Activated gamma-delta T cell treated with anti-CD3 and anti-CD28 coated beads, Interleukin-2, amount 50 U/mL, for 16 hours (primary cell): ENCODE measurements around the gene MAP2K2.

Experiments used
- DNase-seq: peaks from one replicate; pipeline ENCODE4 v3.0.0-alpha.2; 2020; ENCODE audit warnings: low read depth

MAP2K2 gene

DNA sequence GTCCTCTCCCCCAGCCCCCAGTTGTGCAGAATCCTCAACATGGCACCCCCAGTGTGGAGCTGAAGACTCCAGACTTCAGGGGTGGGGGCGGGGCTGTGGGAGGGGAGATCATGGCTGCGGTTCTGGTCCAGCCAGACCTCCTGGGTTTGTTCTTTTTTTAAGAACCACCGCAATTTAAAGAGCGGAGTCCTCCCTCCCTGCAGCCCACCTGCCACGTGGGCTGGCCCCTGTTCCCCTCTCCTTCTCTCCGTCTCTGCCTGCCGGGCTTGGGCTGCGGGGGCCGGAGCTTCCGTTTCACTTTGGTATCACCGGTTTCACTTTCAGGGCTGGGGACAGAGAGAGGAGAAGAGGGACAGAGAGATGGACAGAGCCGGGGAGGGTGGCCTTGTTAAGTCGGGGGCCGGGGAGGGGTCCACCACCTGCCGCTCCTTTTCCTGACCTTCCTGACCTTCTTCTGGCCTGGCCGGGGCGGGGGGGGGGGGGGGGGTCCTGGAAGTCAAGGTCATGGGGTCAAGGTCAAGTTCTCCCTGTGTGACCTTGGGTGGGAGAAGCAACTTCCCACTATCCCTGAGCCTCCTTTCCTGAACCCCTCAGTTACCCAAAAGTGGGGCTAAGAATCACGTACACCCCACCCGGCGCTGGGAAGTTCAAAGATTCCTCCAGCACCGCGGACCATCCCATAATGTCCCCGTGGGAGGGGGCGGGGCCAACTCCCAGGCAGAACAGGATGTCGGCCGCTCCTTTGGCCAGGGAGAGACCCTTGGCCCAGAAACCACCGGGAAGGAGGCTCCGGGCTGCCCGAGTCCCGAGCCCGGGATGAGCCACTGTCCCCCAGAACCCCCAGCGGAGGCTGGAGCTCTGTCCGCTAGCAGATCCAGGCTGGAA lies 45.9 kb downstream of the MAP2K2 start:
- no peak for DNase-seq

DNA sequence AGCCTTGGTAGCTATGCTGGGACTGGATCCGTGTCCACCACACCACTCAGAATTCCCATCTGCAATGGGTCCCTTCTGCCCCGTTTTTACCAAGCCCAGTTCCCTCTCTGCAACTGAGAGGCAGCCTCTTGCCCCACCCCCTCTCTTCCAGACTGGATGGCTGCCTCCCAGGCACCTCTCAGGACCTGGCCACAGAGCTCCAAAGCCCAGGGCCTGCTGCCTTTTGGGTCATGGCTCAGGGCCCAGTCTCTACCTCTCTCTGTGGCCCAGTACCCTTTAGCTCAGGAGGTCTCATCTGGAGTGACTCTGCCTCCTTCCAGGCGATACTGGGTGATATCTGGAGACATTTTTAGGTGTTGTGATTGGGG lies 46.9 kb downstream of the MAP2K2 start:
- DNase-seq: no peak

DNA sequence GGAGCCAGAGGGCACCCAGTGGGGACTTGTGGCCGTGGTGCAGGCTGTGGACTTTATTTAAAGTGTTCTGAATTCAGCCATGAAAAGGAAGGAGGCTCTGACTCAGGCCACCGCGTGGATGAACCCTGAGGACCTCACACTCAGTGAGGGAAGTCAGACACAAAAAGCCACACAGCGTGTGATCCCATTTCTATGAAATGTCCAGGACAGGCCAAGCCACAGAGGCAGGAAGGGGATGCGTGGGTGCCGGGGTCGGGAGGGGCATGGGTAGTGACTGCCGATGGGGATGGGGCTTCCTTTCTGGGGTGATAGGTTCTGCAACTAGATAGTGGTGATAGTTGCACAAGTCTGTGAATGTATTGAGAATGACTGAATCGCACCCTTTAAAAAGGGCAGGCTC lies 48.5 kb downstream of the MAP2K2 start:
- DNase-seq: no peak

DNA sequence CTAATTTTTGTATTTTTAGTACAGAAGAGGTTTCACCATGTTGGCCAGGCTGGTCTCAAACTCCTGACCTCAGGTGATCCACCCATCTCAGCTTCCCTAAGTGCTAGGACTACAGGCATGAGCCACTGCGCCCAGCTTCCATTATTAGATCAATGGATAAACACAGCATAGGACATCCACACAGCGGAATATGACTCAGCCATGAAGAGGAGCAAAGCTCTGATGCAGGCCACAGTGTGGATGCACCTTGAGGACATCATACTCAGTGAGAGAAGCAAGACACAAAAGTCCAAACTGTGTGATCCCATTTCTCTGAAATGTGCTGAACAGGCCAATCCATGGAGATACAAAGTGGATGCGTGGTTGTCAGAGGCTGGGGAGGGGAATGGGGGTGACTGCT lies 52.3 kb downstream of the MAP2K2 start:
- no peak for DNase-seq

DNA sequence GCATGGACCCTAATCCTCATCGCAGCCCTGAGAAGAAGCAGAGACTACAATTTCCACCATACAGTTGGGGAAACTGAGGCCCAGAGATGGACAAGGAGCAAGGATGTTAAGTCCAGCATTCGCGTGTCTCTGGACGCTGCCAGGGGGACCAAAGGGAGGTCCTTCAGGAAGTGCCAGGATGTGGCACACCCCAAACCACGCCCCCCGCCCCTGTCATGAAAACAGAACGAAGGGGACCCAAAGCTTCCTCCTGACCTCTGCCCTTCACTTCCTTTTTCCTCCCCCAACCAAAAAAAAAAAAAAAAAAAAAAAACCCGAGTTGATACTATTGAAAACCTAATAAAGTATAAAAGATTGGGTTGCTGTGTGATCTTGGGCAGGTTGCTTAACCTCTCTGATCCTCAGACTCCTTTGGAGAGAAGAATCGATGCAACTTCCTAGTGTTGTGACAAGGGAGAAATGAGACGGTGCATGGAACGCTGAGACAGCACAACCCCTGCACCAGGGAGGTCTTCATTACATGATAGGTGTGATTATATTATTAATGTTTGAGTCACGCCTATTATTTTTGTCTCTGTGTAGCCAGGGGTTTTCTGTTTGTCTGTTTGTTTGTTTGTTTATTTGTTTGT lies 54.5 kb downstream of the MAP2K2 start:
- DNase-seq: no peak

DNA sequence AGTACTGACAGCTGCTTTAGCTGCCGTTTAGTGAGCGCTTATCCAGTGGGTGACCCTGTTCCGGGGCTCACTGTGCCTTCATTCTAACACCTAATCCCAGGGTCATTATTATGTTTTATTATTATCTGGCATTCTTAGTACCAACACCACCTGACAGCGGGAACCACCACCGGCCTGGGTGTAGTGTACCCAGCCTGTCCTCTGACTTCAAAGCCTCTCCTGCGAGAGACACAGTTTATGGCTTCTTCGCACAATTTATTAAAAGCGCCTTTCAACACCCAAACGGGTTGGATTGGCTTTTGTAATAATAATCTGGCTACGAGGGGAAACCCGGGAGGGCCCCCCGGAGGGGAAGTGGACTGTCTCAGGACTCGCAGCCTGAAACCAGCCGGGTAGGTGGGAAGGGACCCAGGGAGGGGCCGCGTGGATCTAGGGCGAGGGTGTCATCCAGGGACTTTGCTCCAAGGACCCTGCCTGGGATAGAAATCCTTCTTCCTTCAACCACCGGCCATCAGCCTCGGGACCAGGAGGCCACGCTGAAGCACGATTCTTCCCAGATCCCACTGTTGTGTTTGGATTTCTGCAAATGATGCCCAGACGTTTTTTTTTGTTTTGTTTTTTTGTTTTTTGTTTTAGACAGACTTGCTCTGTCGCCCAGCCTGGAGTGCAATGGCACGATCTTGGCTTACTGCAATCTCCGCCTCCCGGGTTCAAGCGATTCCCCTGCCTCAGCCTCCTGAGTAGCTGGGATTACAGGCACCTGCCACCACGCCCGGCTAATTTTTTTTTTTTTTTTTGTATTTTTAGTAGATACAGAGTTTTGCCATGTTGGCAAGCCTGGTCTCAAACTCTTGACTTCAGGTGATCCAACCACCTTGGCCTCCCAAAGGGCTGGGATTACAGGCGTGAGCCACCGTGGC lies 55.6 kb downstream of the MAP2K2 start:
- no peak for DNase-seq

DNA sequence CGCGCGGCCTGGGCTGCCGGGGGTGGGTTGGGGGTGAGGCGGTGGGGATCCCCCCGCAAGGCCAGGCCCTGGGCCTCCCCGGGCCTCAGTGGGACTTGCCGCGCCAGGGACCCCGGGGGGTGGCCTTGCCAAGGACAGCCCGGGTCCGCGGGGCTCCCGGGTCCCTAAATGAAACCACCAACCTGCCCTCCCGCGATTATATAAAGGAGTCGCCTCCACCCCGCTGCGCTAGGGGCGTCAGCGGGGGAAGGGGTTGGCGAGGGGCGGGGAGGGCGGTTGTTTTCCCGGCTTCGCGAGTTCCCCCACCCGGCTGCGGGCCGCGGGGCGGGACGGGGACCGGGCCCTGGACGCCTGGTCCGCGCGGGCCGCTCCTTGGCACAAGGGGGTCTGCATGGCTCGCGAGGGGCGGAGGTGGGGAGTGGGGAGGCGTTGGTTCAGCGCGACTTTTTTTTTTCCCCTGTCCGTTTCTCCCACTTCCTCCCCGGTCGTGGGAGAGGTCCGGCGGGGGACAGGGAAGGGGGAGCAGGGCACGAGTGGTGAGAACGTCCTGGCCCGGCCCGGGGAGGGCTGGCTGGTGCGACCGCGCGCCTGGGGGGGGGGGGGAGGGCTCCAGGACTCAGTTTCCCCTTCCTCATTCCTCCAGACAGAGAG lies 56.4 kb downstream of the MAP2K2 start:
- DNase-seq: no peak

DNA sequence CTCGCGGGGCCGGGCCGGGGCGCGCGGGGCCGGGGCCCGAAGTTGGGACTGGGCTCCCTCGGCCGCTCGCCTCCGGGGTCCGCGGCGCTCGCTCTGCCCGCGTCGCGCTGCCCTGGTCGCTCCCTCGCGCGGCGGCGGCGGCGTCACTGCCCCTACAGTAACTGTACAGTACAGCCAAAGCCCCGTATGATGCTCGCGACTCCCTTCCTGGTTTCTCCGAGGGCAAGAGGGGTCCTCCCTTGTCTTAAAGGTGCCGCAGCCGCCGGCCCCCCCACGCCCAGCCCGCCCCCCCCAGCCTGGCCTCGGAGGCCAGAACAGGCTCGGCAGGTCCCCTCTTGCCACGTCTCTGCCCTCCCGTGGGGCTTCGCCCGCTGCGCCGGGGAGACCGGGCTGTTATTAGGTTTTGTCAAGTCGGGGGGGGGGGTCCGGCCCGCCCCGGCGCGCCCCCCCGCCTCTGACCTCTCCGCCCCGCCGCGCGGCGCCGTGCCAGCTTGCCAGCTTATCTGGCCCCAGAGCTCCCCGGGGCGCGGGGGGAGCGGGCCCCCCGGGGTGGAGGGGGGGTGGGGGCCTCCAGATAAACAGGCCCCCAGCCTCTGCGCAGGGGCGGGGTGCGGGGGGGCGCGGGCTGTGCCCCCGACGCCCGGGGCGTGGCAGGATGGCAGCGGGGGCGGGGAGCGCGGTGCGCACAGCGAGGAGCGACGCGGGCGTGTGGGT lies 57.1 kb downstream of the MAP2K2 start, which contains the start of gene ZBTB7A:
TSS of gene ZBTB7A (minus strand) at position 218 of the 714 bp plus-strand sequence. CDS start 11,667 bp downstream, outside the sequence.
- peak; percentile 66 for DNase-seq

DNA sequence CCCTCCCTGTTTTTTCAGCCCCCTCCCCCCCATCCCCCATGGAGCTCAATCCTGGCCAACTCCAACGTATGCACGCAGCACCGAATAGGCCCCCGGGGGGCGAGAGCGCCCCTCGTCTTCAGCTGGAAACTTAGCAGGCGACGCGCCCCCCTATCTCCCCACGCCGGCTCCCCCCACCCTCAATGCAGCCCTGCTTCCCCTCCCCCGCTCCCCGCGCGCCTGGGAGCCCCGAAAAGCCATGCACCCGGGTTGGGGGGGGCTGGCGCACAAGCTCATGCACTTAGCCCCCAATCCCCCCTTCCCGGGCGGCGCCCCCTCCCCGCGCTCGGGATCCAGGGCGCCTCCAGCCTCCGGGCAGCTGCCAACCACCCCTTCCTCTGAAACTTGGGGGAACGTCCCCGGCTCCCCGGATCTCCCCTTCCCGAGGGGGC lies 57.7 kb downstream of the MAP2K2 start:
- no peak for DNase-seq

DNA sequence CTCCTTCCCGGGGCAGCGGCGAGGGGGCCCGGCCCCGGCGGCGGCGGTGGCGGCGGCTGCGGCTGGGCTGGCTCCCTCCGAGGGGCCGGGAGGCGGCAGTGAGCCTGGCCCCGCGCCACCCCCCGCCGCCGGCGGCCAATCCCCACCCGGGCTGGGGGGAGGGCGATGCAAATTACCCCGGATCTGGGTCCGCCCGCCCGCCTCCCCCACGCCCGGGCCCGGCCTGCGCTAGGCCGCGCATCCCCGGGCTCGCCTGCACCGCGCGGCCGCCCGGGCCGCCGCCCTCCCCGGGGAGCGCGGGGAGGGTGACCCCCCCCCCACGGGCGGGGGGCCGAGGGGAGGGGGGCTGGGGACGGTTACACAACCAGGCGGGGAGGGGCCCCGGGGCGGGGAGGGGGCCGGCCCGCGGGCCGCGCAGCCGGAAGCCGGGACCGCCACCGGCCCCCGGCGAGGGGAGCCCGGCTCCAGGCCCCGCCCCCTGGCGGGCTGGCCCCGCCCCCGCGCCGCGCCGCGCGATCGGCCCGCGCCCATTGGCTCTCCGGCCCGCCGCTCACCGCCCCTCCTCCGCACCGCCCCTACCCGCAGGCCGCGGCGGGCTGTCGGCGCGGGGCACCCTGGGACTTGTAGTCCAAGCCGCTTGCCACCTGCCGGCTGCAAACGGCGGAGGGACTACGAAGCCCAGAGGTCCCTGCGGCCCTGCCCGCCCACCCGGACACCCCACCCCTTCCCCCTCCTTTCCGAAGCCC lies 58.3 kb downstream of the MAP2K2 start:
- peak; percentile 94 for DNase-seq

DNA sequence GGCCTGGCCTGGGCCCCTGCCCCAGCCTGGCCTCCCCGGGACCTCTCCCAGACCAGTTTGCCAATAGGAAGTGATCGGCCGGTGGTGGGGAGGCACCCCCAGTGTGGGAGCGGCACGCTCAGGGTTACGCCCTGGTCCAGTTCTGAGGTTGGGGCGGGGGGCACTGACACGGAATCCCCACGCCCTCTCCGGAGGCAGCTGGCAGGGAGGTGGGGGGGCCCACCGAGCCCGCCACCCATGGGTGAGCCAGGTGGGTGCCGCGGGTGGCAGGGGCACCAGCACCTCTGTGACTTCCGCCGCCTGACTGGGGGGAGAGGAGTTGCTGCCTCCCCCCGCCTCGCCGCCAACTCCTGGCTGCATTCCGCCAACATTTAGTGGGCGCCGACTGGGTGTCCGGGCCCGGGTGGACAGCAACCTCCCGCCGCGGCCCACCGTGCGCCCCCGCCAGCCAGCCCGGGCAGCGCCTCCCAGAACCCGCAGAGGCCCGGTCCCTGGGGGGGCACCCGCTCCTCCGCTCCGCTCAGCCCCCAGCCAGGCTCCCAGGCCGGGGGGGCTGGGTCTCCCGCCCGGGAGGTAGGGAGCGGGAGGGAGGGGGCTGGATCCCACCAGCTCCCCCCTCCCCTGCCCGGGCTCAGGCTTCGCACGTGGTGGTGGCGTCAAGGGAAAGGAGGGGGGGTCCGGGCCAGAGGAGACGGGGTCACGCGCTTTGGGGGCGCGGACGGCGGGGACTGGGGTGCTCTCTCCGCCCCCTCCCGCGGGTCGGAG lies 59.2 kb downstream of the MAP2K2 start:
- no peak for DNase-seq

DNA sequence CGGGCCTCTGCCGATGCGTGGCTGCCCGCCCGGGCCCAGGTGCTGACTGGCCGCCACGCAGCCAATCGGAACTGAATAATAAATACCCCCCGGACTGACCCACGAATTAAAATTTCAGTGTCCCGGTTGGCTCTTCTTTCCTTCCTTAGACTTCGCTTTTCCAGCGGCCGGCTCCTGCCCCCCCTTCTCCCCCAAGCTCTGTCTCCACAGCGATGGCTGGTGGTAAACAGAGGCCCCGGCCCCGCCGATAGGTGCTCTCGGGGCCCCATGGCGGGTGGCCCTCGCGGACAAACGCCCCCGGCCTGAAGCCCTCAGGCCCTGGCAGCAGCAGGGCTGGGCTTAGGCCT lies 59.8 kb downstream of the MAP2K2 start:
- DNase-seq: no peak

DNA sequence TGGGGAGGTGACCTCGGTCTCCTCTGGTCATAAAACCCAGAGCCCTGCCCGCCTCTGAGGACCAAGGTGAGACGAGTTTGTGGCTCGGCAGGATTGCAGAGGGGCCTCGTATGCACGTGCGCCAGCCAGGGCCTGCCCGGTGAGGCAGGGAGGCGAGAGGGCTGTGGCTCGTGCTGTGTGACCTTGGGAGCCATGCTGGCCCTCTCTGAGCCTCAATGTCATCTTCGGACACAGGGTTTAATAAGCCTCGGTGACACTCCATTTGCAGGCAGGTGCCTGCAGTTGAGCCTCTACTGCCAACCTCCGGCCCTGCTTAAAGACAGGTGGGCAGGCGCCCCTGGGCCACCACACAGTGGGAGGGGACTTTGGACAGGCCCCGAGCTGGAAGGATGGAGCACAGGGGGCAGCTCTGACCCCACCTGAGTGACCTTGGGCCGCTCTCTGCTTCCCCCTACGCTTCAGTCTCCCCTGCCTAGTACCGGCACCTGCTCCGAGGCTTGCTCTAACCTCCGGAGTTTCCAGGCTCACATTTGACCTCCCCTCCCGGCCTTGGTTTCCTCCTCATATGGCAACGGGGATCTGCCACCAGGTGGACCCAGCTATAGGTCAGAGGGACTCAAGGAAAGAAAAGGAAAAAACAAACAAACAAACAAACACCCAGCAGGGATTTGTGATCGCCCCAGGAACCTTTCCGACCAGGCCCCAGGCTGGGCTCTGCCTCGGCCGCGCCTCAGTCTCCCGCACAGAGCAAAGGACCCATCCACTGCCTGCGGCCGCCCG lies 60.4 kb downstream of the MAP2K2 start:
- DNase-seq: no peak

DNA sequence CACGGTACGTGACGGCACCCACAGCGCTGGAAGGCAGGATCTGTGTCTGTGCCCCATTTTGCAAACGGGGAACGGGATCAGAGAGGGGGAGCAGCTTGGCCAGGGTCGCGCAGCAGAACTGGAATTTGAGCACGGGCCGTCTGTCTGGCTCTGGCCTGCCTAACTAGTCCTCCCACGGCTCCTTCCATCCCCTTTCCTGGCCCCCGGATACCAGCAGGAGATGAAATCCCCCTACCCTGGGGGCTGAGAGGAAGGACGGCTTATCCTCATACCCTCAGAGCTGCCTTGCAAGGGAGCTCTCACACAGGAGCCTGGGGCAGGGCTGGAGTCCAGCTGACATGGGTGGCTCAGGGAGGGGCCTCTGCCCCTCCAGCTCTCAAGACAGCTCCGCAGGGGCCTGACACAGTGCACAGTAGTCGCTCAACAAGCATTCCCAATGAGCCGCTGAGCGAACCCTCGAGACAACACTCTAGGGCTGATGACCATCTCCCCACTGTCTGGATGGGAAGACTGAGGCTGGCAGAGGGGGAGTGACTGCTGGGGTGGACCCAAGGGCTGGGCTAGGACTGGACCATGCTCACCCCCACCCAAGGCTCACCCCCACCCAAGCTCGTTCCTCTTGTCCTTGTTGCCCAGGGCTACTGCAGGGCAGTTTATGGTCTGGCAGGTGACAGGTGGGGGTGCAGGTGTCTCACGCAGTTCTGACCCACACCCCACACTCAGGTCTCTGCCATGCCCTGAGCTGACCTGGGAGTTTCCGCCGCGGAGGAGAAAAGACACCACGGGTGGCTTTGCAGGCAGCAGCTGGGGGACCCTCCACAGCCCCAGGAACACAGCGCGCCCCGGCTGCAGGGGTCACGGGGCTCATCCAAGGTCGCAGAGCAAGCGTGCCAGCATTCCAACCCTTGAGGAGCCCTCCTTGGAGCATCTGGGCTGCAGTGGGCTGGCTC lies 61.2 kb downstream of the MAP2K2 start:
- DNase-seq: no peak

DNA sequence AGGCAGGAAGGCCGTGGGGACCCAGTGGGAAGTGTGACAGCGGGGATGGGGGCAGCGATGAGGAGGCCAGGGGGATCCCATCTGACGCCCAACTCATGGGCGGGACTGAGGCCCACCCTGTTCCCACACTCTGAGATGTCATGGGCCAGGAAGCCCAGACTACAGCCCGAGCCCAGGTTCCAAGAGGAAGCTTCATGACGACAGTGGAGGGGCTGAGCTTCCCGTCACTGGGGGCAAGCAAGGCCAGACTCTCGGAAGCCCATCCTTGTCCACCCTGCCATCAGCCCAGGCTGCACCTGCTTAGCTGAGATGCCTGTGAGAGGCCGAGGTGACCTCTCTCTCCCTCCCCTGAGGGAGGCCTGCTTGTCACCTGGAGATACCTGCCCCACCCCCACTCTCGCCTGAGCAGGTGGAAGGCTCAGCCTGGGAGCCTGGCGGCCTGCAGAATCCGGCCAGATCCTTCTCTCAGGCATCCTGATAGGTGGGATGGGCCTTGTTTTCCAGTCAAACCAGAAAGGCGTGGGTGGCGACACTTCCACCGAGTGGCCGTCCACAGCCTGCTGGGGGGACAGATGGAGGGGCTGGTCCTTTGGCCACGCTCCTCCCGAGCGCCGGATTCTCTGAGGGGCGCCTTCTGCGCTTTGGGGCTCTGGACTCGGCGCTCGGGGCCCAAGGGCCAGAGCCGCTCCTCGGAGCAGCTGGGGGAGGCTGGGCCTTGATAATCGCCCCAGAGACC lies 62.1 kb downstream of the MAP2K2 start:
- DNase-seq: no peak

DNA sequence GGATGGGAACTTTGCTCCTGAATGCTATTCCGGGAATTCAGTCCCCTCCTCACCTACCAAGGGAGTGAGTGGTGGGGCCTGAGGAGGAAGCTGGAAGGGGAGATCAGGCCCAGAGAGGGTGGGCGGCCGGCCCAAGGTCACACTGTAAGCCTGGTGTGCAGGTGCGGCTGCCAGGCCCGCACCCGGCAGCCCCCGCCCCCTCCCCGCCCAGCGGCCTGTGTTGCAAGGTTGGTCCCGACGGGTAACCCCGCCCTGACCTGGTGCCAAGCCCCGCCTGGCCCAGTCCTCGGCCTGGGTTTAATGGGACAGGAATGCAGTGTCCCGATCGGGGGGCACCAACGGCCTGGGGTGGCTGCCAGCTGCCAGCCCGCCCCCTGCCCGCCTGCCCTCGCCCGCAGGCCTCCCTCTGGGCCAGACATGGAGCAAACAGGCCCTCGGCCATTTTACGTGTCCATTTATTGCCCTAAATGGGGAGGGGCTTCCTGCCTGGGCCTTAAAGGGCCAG lies 62.7 kb downstream of the MAP2K2 start:
- DNase-seq: no peak

DNA sequence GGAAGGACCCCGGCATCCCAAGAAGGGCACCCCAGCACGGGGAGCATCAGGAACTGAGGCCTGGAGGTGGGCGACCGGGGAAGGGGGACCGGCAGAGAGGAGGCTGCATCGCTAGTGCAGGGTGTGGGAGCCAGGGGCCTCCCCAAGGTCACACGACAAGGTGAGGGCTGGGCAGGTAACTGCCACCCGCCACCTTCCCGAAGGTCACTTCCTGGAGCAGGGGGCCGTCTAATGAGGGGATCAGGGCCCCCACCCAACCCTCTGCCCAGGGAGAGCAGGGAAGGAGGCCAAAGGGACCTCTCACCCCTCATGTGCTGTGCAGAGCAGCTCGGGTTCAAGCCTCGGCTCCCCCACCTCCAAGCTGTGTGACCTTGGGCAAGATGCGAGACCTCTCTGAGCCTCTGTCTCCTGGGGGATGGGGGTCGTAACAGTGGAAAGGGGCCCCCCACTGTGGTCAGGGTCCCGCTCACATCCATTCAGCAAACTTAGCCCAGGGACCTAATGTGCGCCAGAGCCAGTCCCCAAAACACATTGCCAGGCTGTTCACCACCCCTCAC lies 63.2 kb downstream of the MAP2K2 start:
- DNase-seq: no peak
